ENCODE measurements around the gene POLR2E. TPM values are rescaled to one million over a fixed set of nuclear protein-coding genes. Genes with fewer than 3 reads are reported as not detected.

Gene POLR2E
- total RNA-seq, 1 experiment from 2014 or later, result 281 TPM

- H3K4me3 ChIP-seq (replicated peaks in 1 of 2; ENCODE audit: low read depth in 1 of 2, low read length in 2 of 2), result no peak overlapping the region
- CTCF ChIA-PET, result no interaction called here
- H2AFZ ChIP-seq (ENCODE audit: low read depth, low read length, poor library complexity, severe bottlenecking), result no peak overlapping the region
- ATAC-seq (no peak), DNase-seq (ENCODE audit: low read depth, low spot score) (no peak)
- RAD21 ChIA-PET (ENCODE audit: low non-redundant PET in 1 of 2, low total read pairs in 2 of 2, uncharacterized antibody in 2 of 2, unreplicated experiment in 2 of 2), result no interaction called here
- intact Hi-C loops (cut with micrococcal nuclease), result no loop called here
- TF ChIP-seq, protein P1, sequence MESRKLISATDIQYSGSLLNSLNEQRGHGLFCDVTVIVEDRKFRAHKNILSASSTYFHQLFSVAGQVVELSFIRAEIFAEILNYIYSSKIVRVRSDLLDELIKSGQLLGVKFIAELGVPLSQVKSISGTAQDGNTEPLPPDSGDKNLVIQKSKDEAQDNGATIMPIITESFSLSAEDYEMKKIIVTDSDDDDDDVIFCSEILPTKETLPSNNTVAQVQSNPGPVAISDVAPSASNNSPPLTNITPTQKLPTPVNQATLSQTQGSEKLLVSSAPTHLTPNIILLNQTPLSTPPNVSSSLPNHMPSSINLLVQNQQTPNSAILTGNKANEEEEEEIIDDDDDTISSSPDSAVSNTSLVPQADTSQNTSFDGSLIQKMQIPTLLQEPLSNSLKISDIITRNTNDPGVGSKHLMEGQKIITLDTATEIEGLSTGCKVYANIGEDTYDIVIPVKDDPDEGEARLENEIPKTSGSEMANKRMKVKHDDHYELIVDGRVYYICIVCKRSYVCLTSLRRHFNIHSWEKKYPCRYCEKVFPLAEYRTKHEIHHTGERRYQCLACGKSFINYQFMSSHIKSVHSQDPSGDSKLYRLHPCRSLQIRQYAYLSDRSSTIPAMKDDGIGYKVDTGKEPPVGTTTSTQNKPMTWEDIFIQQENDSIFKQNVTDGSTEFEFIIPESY (IDR thresholded peaks at IDR 0.05; ENCODE audit: extremely low read depth, insufficient replicate concordance, low read length), result no peak
- no peak for TF ChIP-seq EZH2 (IDR thresholded peaks at IDR 0.05)
- TF ChIP-seq CTCF (IDR thresholded peaks at IDR 0.05 in 2 of 3, conservative IDR thresholded peaks at IDR 0.05 in 1 of 3; ENCODE audit: borderline replicate concordance in 1 of 3, insufficient read depth in 1 of 3, low read depth in 2 of 3, low read length in 2 of 3), result no peak
- TF ChIP-seq EZH2phosphoT487 (IDR thresholded peaks at IDR 0.05; ENCODE audit: borderline replicate concordance), result no peak
- POLR2A ChIA-PET, result no interaction called here
- no peak overlapping the region; the same call in 1 of the 2 replicates for H3K27ac ChIP-seq (ENCODE audit: low read depth, low read length)
- peaks cover 25% of the 10 kb centered on the region; the same call in 1 of the 2 replicates for H3K79me2 ChIP-seq (ENCODE audit: insufficient read depth, low read length)
- BruUV-seq (replicated peaks), result no TSS peak
- H3K4me2 ChIP-seq (ENCODE audit: low read length), result no peak overlapping the region
- peaks cover 0 to 17% of the 10 kb centered on the region in 2 experiments; a peak in 3 of 4 replicates for H3K4me1 ChIP-seq (ENCODE audit: control insufficient read depth in 1 of 2, insufficient read depth in 2 of 2, low read length in 2 of 2)
- no peak overlapping the region for H3K9ac ChIP-seq (ENCODE audit: low read length)
- H4K20me1 ChIP-seq (ENCODE audit: insufficient read depth), result no peaks in the 10 kb centered on the region
- no peaks in the 10 kb centered on the region for H3K9me3 ChIP-seq (ENCODE audit: control insufficient read depth in 1 of 2, insufficient read depth in 1 of 2, low read depth in 1 of 2, low read length in 2 of 2)
- H3K27me3 ChIP-seq (ENCODE audit: insufficient read depth, low read length), result no peaks in the 10 kb centered on the region
- peaks cover 6 to 25% of the 10 kb centered on the region in 2 experiments; a peak in 2 of 4 replicates for H3K36me3 ChIP-seq (ENCODE audit: control insufficient read depth in 1 of 2, insufficient read depth in 2 of 2, low read length in 2 of 2)
- H3K9me2 ChIP-seq (ENCODE audit: insufficient read depth), result no peaks in the 10 kb centered on the region
Observed at GRCh38 chr19:1126984-1127760, 32.0 kb upstream of the POLR2E start.
